ENCODE measurements around the gene TMEM37. TPM values are rescaled to one million over a fixed set of nuclear protein-coding genes. Genes with fewer than 3 reads are reported as not detected.

TMEM37 gene
- total RNA-seq, 1 experiment from 2014 or later: 4.2 TPM

GRCh38 chr2:119423811-119424210 lies 7.8 kb upstream of the TMEM37 start:
- Histone ChIP-seq H3K9ac (ENCODE audit: extremely low read depth, insufficient read length, low read length) (no peak overlapping the region), H4K5ac (ENCODE audit: insufficient read length, low read depth, low read length) (no peak overlapping the region), H3K4me1 (ENCODE audit: insufficient read depth, low read length) (0 out of 2 replicates have a peak, but pooled peaks cover 2% of the 10 kb centered on the region), H2BK120ac (ENCODE audit: low read depth, low read length, poor library complexity, severe bottlenecking) (no peak overlapping the region), H3K27ac (ENCODE audit: insufficient read length, low read depth, low read length) (no peak overlapping the region), H3K27me3 (ENCODE audit: insufficient read depth, low read length) (no peaks in the 10 kb centered on the region), H2BK20ac (ENCODE audit: low read depth, low read length, poor library complexity, severe bottlenecking) (no peak overlapping the region), H3K9me3 (ENCODE audit: control insufficient read depth, low read depth, low read length) (no peaks in the 10 kb centered on the region), H2AK5ac (ENCODE audit: insufficient read length, low read length) (no peak overlapping the region), H2AFZ (ENCODE audit: low read length) (no peak overlapping the region), H2BK5ac (ENCODE audit: insufficient read length, low read length) (no peak overlapping the region), H3K79me1 (ENCODE audit: insufficient read depth, low read depth, low read length, poor library complexity, severe bottlenecking) (no peaks in the 10 kb centered on the region), H3K23me2 (ENCODE audit: insufficient read length, low read depth, low read length, poor library complexity, severe bottlenecking) (no peaks in the 10 kb centered on the region), H3K4ac (ENCODE audit: low read depth, low read length) (no peak overlapping the region), H3K79me2 (ENCODE audit: insufficient read depth, low read length) (no peaks in the 10 kb centered on the region), H3K4me2 (ENCODE audit: insufficient read depth, insufficient read length, low read length) (no peak overlapping the region), H3T11ph (ENCODE audit: low read length) (no peak overlapping the region), H3K14ac (ENCODE audit: insufficient read depth, low read length) (no peak overlapping the region), H4K91ac (ENCODE audit: insufficient read length, low read depth, low read length) (no peak overlapping the region), H2BK15ac (ENCODE audit: low read depth, low read length) (no peak overlapping the region), H3K18ac (ENCODE audit: insufficient read length, low read depth, low read length) (no peak overlapping the region), H3K56ac (ENCODE audit: insufficient read length, low read depth, low read length) (no peak overlapping the region), H3K23ac (ENCODE audit: insufficient read length, low read depth, low read length) (no peak overlapping the region), H4K20me1 (ENCODE audit: control insufficient read depth, insufficient read depth, insufficient read length) (no peaks in the 10 kb centered on the region), H4K8ac (replicated peaks; ENCODE audit: insufficient read length, low read depth, low read length) (no peak overlapping the region), H2BK12ac (ENCODE audit: insufficient read length, low read depth, low read length) (no peak overlapping the region)
- DNase-seq: no peak
- Mint-ChIP-seq H3K4me1 (peaks cover 39 to 42% of the 10 kb centered on the region in 2 experiments), H3K4me3 (no peak overlapping the region), H3K27me3 (ENCODE audit: low read depth) (peaks cover 26% of the 10 kb centered on the region), H3K36me3 (ENCODE audit: insufficient read depth in 1 of 3, low read depth in 3 of 3) (peaks cover 0 to 19% (median 9%) of the 10 kb centered on the region in 3 experiments), H3K27ac (no peak overlapping the region), H3K9me3 (peaks cover 12 to 26% of the 10 kb centered on the region in 2 experiments)
- WGBS (ENCODE audit: extremely low coverage, insufficient read length, low lambda C conversion rate): no CpG with 5 or more reads among the region's 2 CpGs
- TF ChIP-seq CTCF (conservative IDR thresholded peaks at IDR 0.05): no peak
